WTC11 (cell line): ENCODE results near the gene SEMA3C.

Experiments used
- AFF4 ChIP-seq: sonication (generic); formaldehyde crosslinking; IDR thresholded peaks from 2 replicates; pipeline ENCODE4 v1.8.1; 2023; ENCODE audit warnings: mild to moderate bottlenecking, missing genetic modification reagents, borderline replicate concordance
- ATF3 ChIP-seq: sonication (generic); formaldehyde crosslinking; conservative IDR thresholded peaks from 2 replicates; pipeline ENCODE4 v1.8.1; 2022; ENCODE audit warnings: mild to moderate bottlenecking, missing genetic modification reagents
- CBFB ChIP-seq: sonication (generic); formaldehyde crosslinking; IDR thresholded peaks from 2 replicates; pipeline ENCODE4 v1.8.1; 2022; ENCODE audit warnings: mild to moderate bottlenecking, low read depth, missing genetic modification reagents
- CTCF ChIP-seq: fragments of 200-600 bp; IDR thresholded peaks from 2 replicates; pipeline ENCODE4 v1.8.0; 2022; ENCODE audit warnings: antibody characterized with exemption
- KAT7 ChIP-seq: sonication (generic); formaldehyde crosslinking; IDR thresholded peaks from 2 replicates; pipeline ENCODE4 v1.8.1; 2023; ENCODE audit warnings: missing genetic modification reagents, mild to moderate bottlenecking, borderline replicate concordance
- MAX ChIP-seq: sonication (generic); formaldehyde crosslinking; IDR thresholded peaks from 2 replicates; pipeline ENCODE4 v1.8.0; 2022; ENCODE audit warnings: mild to moderate bottlenecking, missing genetic modification reagents
- SP1 ChIP-seq: sonication (generic); formaldehyde crosslinking; conservative IDR thresholded peaks from 2 replicates; pipeline ENCODE4 v1.8.1; 2022; ENCODE audit warnings: missing genetic modification reagents
- USF1 ChIP-seq: sonication (generic); formaldehyde crosslinking; IDR thresholded peaks from 2 replicates; pipeline ENCODE4 v1.8.0; 2022; ENCODE audit warnings: mild to moderate bottlenecking, missing genetic modification reagents
- USF2 ChIP-seq: sonication (generic); formaldehyde crosslinking; IDR thresholded peaks from 2 replicates; pipeline ENCODE4 v1.8.1; 2023; ENCODE audit warnings: mild to moderate bottlenecking, missing genetic modification reagents, moderate library complexity

GRCh38 chr7:80902716-80903308 lies 16.0 kb downstream of the SEMA3C start:
- TF ChIP-seq CTCF (no peak), ATF3 (no peak), KAT7 (CRISPR knock-in tag) (no peak), AFF4 (CRISPR knock-in tag) (no peak), USF1 (CRISPR knock-in tag) (no peak), MAX (no peak), SP1 (CRISPR knock-in tag) (no peak), USF2 (CRISPR knock-in tag) (no peak), CBFB (CRISPR knock-in tag) (no peak)
